GM19023 (cell line): ENCODE results near the gene RSPO3.
A peak's percentile ranks its signal among the peaks of the same experiment; 100 is the strongest.

Experiments used
- ATAC-seq: cut with Tn5 transposase; IDR thresholded peaks from one replicate; pipeline ENCODE4 v1.9.1; 2021; ENCODE audit warnings: mild to moderate bottlenecking, moderate library complexity; ENCODE audit not compliant: unreplicated experiment

Gene RSPO3

GRCh38 chr6:127110712-127111111 is 7.8 kb upstream of the RSPO3 start:
- no peak for ATAC-seq

- no peak for ATAC-seq
These were observed 6.9 kb upstream of the RSPO3 start for GRCh38 chr6:127111526-127111925.

GRCh38 chr6:127114214-127114760 is 4.2 kb upstream of the RSPO3 start:
- no peak for ATAC-seq

GRCh38 chr6:127115084-127115655 is 3.3 kb upstream of the RSPO3 start:
- ATAC-seq: no peak

GRCh38 chr6:127115746-127116145 is 2.7 kb upstream of the RSPO3 start:
- no peak for ATAC-seq

GRCh38 chr6:127117979-127118297 is 533 bp upstream of the RSPO3 start:
- no peak for ATAC-seq

- peak; percentile 41 for ATAC-seq
These were observed 891 bp downstream of the RSPO3 start for GRCh38 chr6:127119102-127120022.

- peak; percentile 5 for ATAC-seq
These were observed 1.7 kb downstream of the RSPO3 start for GRCh38 chr6:127120023-127120786.

- ATAC-seq: peak; percentile 82
These were observed 2.5 kb downstream of the RSPO3 start for GRCh38 chr6:127120787-127121636.

GRCh38 chr6:127121637-127121960 is 3.1 kb downstream of the RSPO3 start:
- ATAC-seq: no peak

GRCh38 chr6:127124172-127124571 is 5.7 kb downstream of the RSPO3 start:
- no peak for ATAC-seq

- no peak for ATAC-seq
These were observed 6.2 kb downstream of the RSPO3 start for GRCh38 chr6:127124680-127125079.

- no peak for ATAC-seq
These were observed 9.6 kb downstream of the RSPO3 start for GRCh38 chr6:127128066-127128465.

- no peak for ATAC-seq
These were observed 10.8 kb downstream of the RSPO3 start for GRCh38 chr6:127129251-127129650.

- no peak for ATAC-seq
These were observed 12.8 kb downstream of the RSPO3 start for GRCh38 chr6:127131275-127131674.

GRCh38 chr6:127131772-127132376 is 13.4 kb downstream of the RSPO3 start:
- ATAC-seq: no peak

- ATAC-seq: no peak
These were observed 15.7 kb downstream of the RSPO3 start for GRCh38 chr6:127134136-127134535.

GRCh38 chr6:127136786-127137185 is 18.3 kb downstream of the RSPO3 start:
- no peak for ATAC-seq

- no peak for ATAC-seq
These were observed 28.5 kb downstream of the RSPO3 start for GRCh38 chr6:127146932-127147331.

- no peak for ATAC-seq
These were observed 29.1 kb downstream of the RSPO3 start for GRCh38 chr6:127147534-127147933.
